ENCODE data around the gene SEC14L1.

The SEC14L1 gene

DNA sequence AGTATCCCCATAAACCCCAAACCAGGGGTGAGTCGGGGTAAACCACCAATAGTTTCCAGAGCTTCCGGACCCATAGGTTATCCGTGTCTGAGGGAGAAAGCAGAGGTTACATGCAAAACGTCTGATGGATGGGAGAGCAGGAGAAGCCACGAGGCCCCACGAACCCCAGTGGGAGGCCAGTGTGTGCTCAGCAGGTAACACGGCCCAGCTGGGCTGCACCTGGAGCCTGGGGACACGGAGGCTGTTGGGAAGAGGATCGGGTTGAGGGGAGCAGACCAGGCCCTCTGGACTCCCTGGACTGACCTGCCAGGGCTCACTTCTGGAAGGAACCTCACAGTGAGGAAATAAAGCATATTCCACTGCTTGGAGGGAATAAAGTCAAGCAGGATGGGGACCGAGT, 78.1 kb downstream of the SEC14L1 start:
- Histone ChIP-seq H3K36me3 (ENCODE audit: control insufficient read depth in 1 of 2, insufficient read depth in 2 of 2, low read length in 2 of 2) (peaks cover 27 to 28% of the 10 kb centered on the region in 2 donors), H3K27me3 (ENCODE audit: low read depth, low read length) (no peaks in the 10 kb centered on the region), H3K9me3 (ENCODE audit: control insufficient read depth in 1 of 2, low read length in 2 of 2) (no peaks in the 10 kb centered on the region), H3K27ac (ENCODE audit: low read length) (no peak overlapping the region), H3K4me3 (ENCODE audit: low read depth in 1 of 2, low read length in 2 of 2) (no peak overlapping the region), H3K4me1 (ENCODE audit: control insufficient read depth in 1 of 2, insufficient read depth in 2 of 2, low read length in 2 of 2) (no peaks in the 10 kb centered on the region)

GRCh38 chr17:77222356-77222755, 81.6 kb downstream of the SEC14L1 start:
- H3K9me3 ChIP-seq (ENCODE audit: control insufficient read depth in 1 of 2, low read length in 2 of 2) = no peaks in the 10 kb centered on the region
- no peaks in the 10 kb centered on the region for H3K27me3 ChIP-seq (ENCODE audit: low read depth, low read length)
- peaks cover 8 to 10% of the 10 kb centered on the region in 2 donors for H3K36me3 ChIP-seq (ENCODE audit: control insufficient read depth in 1 of 2, insufficient read depth in 2 of 2, low read length in 2 of 2)
- H3K4me3 ChIP-seq (ENCODE audit: low read depth in 1 of 2, low read length in 2 of 2) = no peak overlapping the region
- no peaks in the 10 kb centered on the region for H3K4me1 ChIP-seq (ENCODE audit: control insufficient read depth in 1 of 2, insufficient read depth in 2 of 2, low read length in 2 of 2)
- no peak overlapping the region for H3K27ac ChIP-seq (ENCODE audit: low read length)

DNA sequence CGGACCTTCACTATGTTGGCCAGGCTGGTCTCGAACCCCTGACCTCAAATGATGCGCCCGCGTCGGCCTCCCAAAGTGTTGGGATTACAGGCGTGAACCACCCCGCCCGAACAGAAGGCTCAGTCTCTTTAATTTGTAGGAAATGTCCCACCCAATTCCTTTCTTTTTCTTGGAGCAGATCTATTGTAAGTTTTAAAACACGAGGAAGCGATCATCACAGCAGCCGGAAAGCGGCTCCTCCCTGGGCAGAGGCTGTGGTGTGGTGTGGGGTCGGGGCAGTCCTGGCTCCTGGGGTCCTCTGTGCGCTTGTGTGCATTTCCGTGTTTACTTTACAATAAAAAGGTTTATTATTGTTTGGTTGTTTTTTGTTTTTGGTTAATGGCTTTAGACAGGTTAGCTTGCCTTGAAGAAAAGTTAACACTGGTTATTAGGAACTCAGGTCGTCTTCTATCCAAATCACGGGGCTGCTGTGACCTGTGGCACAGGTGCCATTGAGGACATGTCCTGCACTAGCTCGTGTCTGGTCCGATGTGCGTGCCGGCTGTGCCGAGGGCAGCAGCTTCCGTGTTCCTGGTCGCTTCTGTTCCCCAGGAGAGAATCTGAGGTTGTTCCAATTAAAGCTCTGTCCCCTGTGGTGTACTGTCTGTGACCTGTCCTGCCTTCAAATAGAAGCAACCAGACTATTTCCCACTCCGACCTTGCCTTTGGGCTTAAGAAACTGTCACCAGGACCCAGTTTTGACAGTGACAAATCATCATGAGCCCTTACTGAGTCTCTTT, 83.1 kb downstream of the SEC14L1 start:
- no peak overlapping the region for H3K27ac ChIP-seq (ENCODE audit: low read length)
- H3K9me3 ChIP-seq (ENCODE audit: control insufficient read depth in 1 of 2, low read length in 2 of 2) = no peaks in the 10 kb centered on the region
- no peak overlapping the region for H3K4me3 ChIP-seq (ENCODE audit: low read depth in 1 of 2, low read length in 2 of 2)
- peaks cover 2 to 3% of the 10 kb centered on the region in 2 donors for H3K36me3 ChIP-seq (ENCODE audit: control insufficient read depth in 1 of 2, insufficient read depth in 2 of 2, low read length in 2 of 2)
- H3K4me1 ChIP-seq (ENCODE audit: control insufficient read depth in 1 of 2, insufficient read depth in 2 of 2, low read length in 2 of 2) = no peaks in the 10 kb centered on the region
- H3K27me3 ChIP-seq (ENCODE audit: low read depth, low read length) = no peaks in the 10 kb centered on the region

DNA sequence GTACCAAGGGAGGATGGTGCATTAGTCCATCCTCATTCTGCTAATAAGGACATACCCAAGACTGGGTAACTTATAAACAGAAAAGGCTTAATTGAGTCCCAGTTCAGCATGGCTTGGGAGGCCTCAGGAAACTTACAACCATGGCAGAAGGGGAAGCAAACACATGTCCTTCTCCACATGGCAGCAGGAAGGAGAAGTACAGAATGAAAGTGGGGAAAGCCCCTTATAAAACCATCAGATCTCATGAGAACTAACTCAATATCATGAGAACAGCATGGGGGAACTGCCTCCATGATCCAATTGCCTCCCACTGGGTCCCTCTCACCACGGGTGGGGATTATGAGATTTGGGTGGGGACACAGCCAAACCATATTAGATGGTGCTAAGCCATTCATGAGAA, 84.5 kb downstream of the SEC14L1 start:
- Histone ChIP-seq H3K4me3 (ENCODE audit: low read depth in 1 of 2, low read length in 2 of 2) (no peak overlapping the region), H3K36me3 (ENCODE audit: control insufficient read depth in 1 of 2, insufficient read depth in 2 of 2, low read length in 2 of 2) (no peaks in the 10 kb centered on the region), H3K9me3 (ENCODE audit: control insufficient read depth in 1 of 2, low read length in 2 of 2) (no peaks in the 10 kb centered on the region), H3K4me1 (ENCODE audit: control insufficient read depth in 1 of 2, insufficient read depth in 2 of 2, low read length in 2 of 2) (no peaks in the 10 kb centered on the region), H3K27ac (ENCODE audit: low read length) (no peak overlapping the region), H3K27me3 (ENCODE audit: low read depth, low read length) (no peaks in the 10 kb centered on the region)

DNA sequence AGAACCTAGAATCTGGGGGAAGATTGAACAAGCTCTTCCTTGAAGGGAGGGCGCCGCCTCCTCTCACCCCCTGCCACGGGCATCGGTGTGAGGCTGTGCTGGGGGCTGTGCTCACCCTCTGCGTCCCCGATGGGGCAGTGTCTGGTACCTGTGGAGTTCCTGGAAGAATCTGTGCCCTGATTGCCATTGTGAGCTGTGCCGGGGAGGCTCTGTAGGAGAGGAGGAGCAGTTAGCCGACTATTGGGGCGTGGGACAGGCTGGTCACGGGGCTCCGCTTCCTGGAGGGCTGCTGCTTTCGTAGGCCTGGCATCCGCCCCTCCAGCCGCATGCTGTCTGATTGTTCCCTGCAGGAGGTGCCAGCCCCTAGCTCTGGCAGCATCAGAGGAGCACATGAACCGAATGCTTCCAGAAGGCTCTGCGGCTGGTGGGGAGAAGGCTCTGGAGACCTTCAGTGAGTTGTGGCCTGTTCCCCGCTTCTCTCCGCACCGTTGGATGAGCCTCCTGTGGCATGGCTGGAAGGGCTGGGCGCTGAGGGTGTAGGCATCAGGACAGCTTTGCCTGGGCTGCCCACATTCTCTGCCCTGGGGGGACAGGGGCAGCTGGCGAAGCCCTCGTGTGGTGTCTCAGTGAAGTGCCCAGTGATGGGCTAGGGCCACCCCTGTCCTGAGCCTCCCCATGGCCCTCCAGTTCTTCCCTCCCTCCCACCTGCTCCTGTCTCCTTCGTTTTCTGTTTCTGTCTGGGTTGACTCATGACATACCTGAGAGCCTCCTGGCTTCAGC, 86.9 kb downstream of the SEC14L1 start:
- Histone ChIP-seq H3K27me3 (ENCODE audit: low read depth, low read length) (no peaks in the 10 kb centered on the region), H3K36me3 (ENCODE audit: control insufficient read depth in 1 of 2, insufficient read depth in 2 of 2, low read length in 2 of 2) (no peaks in the 10 kb centered on the region), H3K27ac (ENCODE audit: low read length) (no peak overlapping the region), H3K4me3 (ENCODE audit: low read depth in 1 of 2, low read length in 2 of 2) (no peak overlapping the region), H3K9me3 (ENCODE audit: control insufficient read depth in 1 of 2, low read length in 2 of 2) (no peaks in the 10 kb centered on the region), H3K4me1 (ENCODE audit: control insufficient read depth in 1 of 2, insufficient read depth in 2 of 2, low read length in 2 of 2) (no peaks in the 10 kb centered on the region)

DNA sequence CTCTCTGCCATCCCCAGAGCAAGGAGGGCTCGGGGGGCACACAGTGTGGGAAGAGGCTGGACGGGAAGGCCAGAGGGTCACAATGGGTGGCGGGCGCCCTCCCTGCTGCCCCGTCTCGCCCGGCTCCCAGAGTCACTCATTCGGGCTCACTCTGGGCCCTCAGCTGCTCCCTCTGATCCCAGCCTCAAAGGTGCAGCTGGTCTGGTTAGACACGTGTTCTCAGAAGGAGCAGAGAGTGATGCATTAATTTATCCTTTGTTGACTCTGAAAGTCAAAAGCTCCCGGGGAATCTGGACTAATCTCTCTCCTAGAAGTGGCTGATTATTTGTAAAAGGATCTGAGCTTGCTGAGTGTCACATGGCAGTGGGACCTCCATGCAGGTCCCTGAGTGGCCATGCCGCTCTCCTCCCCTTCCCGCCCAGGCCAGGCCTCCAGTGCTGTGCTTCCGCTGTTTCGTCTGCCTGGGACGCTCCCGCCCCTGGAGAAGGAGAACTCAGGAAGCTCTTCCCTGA, 87.5 kb downstream of the SEC14L1 start:
- H3K27ac ChIP-seq (ENCODE audit: low read length) = no peak overlapping the region
- H3K27me3 ChIP-seq (ENCODE audit: low read depth, low read length) = no peaks in the 10 kb centered on the region
- H3K9me3 ChIP-seq (ENCODE audit: control insufficient read depth in 1 of 2, low read length in 2 of 2) = no peaks in the 10 kb centered on the region
- no peaks in the 10 kb centered on the region for H3K36me3 ChIP-seq (ENCODE audit: control insufficient read depth in 1 of 2, insufficient read depth in 2 of 2, low read length in 2 of 2)
- H3K4me1 ChIP-seq (ENCODE audit: control insufficient read depth in 1 of 2, insufficient read depth in 2 of 2, low read length in 2 of 2) = no peaks in the 10 kb centered on the region
- H3K4me3 ChIP-seq (ENCODE audit: low read depth in 1 of 2, low read length in 2 of 2) = no peak overlapping the region

- no peaks in the 10 kb centered on the region for H3K9me3 ChIP-seq (ENCODE audit: control insufficient read depth in 1 of 2, low read length in 2 of 2)
- H3K4me3 ChIP-seq (ENCODE audit: low read depth in 1 of 2, low read length in 2 of 2) = no peak overlapping the region
- H3K27ac ChIP-seq (ENCODE audit: low read length) = no peak overlapping the region
- H3K36me3 ChIP-seq (ENCODE audit: control insufficient read depth in 1 of 2, insufficient read depth in 2 of 2, low read length in 2 of 2) = no peaks in the 10 kb centered on the region
- no peaks in the 10 kb centered on the region for H3K27me3 ChIP-seq (ENCODE audit: low read depth, low read length)
- no peaks in the 10 kb centered on the region for H3K4me1 ChIP-seq (ENCODE audit: control insufficient read depth in 1 of 2, insufficient read depth in 2 of 2, low read length in 2 of 2)
Observed at GRCh38 chr17:77228816-77229215, 88.0 kb downstream of the SEC14L1 start.

DNA sequence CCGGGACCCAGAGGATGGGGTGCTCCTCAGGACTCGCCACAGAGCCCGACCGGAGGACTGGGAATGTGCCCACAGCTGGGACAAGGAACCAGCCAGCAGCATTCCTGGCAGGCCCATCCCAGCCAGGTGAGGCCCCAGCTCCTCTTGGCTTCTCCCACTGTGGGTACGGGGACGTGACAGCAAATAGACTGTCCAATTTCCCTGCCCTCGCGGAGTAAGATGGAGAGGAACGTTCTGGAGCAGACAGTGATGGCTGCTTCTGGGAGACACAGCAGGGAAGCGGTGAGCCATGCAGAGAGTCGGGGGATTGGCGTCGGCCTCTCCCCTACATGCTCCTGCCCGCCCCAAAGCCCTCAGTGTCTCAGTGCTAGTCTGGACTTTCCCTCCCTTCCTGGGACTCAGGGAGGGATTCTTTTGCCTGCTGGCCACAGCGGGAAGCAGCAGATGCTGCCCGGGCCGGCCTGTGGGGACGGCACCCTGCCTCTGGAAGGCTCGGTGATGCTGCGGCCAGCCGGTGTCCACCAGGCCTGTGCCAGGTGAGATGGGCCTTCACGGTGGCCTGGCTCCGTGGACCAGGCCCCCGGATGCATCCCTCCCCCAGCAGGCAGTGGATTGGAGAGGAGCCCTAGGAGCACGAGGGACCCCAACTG, 89.1 kb downstream of the SEC14L1 start:
- no peak overlapping the region for H3K4me3 ChIP-seq (ENCODE audit: low read depth in 1 of 2, low read length in 2 of 2)
- no peaks in the 10 kb centered on the region for H3K9me3 ChIP-seq (ENCODE audit: control insufficient read depth in 1 of 2, low read length in 2 of 2)
- H3K27me3 ChIP-seq (ENCODE audit: low read depth, low read length) = no peaks in the 10 kb centered on the region
- H3K27ac ChIP-seq (ENCODE audit: low read length) = no peak overlapping the region
- H3K36me3 ChIP-seq (ENCODE audit: control insufficient read depth in 1 of 2, insufficient read depth in 2 of 2, low read length in 2 of 2) = no peaks in the 10 kb centered on the region
- no peaks in the 10 kb centered on the region for H3K4me1 ChIP-seq (ENCODE audit: control insufficient read depth in 1 of 2, insufficient read depth in 2 of 2, low read length in 2 of 2)

GRCh38 chr17:77230436-77230830, 89.7 kb downstream of the SEC14L1 start:
- Histone ChIP-seq H3K4me1 (ENCODE audit: control insufficient read depth in 1 of 2, insufficient read depth in 2 of 2, low read length in 2 of 2) (no peaks in the 10 kb centered on the region), H3K27me3 (ENCODE audit: low read depth, low read length) (no peaks in the 10 kb centered on the region), H3K36me3 (ENCODE audit: control insufficient read depth in 1 of 2, insufficient read depth in 2 of 2, low read length in 2 of 2) (no peaks in the 10 kb centered on the region), H3K9me3 (ENCODE audit: control insufficient read depth in 1 of 2, low read length in 2 of 2) (no peaks in the 10 kb centered on the region), H3K27ac (ENCODE audit: low read length) (no peak overlapping the region), H3K4me3 (ENCODE audit: low read depth in 1 of 2, low read length in 2 of 2) (no peak overlapping the region)

GRCh38 chr17:77231076-77231871, 90.5 kb downstream of the SEC14L1 start:
- Histone ChIP-seq H3K27ac (ENCODE audit: low read length) (no peak overlapping the region), H3K27me3 (ENCODE audit: low read depth, low read length) (no peaks in the 10 kb centered on the region), H3K36me3 (ENCODE audit: control insufficient read depth in 1 of 2, insufficient read depth in 2 of 2, low read length in 2 of 2) (no peaks in the 10 kb centered on the region), H3K4me1 (ENCODE audit: control insufficient read depth in 1 of 2, insufficient read depth in 2 of 2, low read length in 2 of 2) (peaks cover 0 to 3% of the 10 kb centered on the region in 2 donors), H3K4me3 (ENCODE audit: low read depth in 1 of 2, low read length in 2 of 2) (no peak overlapping the region), H3K9me3 (ENCODE audit: control insufficient read depth in 1 of 2, low read length in 2 of 2) (no peaks in the 10 kb centered on the region)

- Histone ChIP-seq H3K36me3 (ENCODE audit: control insufficient read depth in 1 of 2, insufficient read depth in 2 of 2, low read length in 2 of 2) (no peaks in the 10 kb centered on the region), H3K4me1 (ENCODE audit: control insufficient read depth in 1 of 2, insufficient read depth in 2 of 2, low read length in 2 of 2) (peaks cover 0 to 3% of the 10 kb centered on the region in 2 donors), H3K27ac (ENCODE audit: low read length) (no peak overlapping the region), H3K27me3 (ENCODE audit: low read depth, low read length) (no peaks in the 10 kb centered on the region), H3K9me3 (ENCODE audit: control insufficient read depth in 1 of 2, low read length in 2 of 2) (no peaks in the 10 kb centered on the region), H3K4me3 (ENCODE audit: low read depth in 1 of 2, low read length in 2 of 2) (no peak overlapping the region)
Observed at GRCh38 chr17:77233127-77233526, 92.4 kb downstream of the SEC14L1 start.

Measured in muscle layer of duodenum (tissue), 2 donors.